Colonic mucosa (tissue), 4 donors: Measurements from ENCODE around the gene PIAS4. TPM values are rescaled to one million over a fixed set of nuclear protein-coding genes. Genes with fewer than 3 reads are reported as not detected.
A peak's percentile ranks its signal among the peaks of the same experiment; 100 is the strongest.

Experiments used
- DNase-seq: peaks from one replicate; pipeline ENCODE4 v3.0.0-alpha.2; 2020
- H3K27ac ChIP-seq: fragments of 200-600 bp; one replicate; pipeline ENCODE4 v1.8.0; 2021
- H3K27me3 ChIP-seq: fragments of 200-600 bp; one replicate; pipeline ENCODE4 v1.8.0; 2021
- H3K36me3 ChIP-seq: fragments of 200-600 bp; one replicate; pipeline ENCODE4 v1.8.0; 2021
- H3K4me1 ChIP-seq: fragments of 200-600 bp; one replicate; pipeline ENCODE4 v1.8.0; 2021; ENCODE audit warnings: mild to moderate bottlenecking
- H3K4me3 ChIP-seq: fragments of 200-600 bp; one replicate; pipeline ENCODE4 v1.8.0; 2021
- H3K9ac ChIP-seq, 2 donors: one replicate each; pipeline ENCODE4 v1.7.0; 2013; ENCODE audit warnings: control low read depth in 2 of 2, low read depth in 2 of 2, low read length in 2 of 2
- H3K9me3 ChIP-seq: fragments of 200-600 bp; one replicate; pipeline ENCODE4 v1.8.0; 2021
- CTCF ChIP-seq: fragments of 200-600 bp; IDR thresholded peaks from one replicate; pipeline ENCODE4 v1.8.0; 2022; ENCODE audit warnings: antibody characterized with exemption, mild to moderate bottlenecking
- intact Hi-C: fragments of 100-400 bp; cut with DNase I; formaldehyde crosslinking; loops from one replicate; pipeline ENCODE4 v1.14.1; 2022
- total RNA-seq, 2 donors: library from RNA; stranded (reverse); fragmentation: NEBNext Ultra II Directional in 1 of 2; extraction: Animal tissue kit (Norgen Biotek cat#: 25700) in 1 of 2; gene quantifications; one replicate each; pipeline ENCODE4 v1.2.1, GENCODE V29; 2021
- donor health status: healthy.
- donor health status: DM: no; HTN: no; CAD: no.
- donor health status: DM: no; HTN: no; CAD: no.

PIAS4 gene
- total RNA-seq, 2 donors from 2014 or later: 29.9 to 31.5 TPM

GRCh38 chr19:4077800-4078684 is 70.5 kb downstream of the PIAS4 start:
- DNase-seq: peak; percentile 81
- Histone ChIP-seq H3K36me3 (no peaks in the 10 kb centered on the region), H3K9ac (peak overlapping the region; percentile 73 to 79), H3K27ac (peak overlapping the region; percentile 89), H3K4me3 (peak overlapping the region; percentile 19), H3K4me1 (peaks cover 11% of the 10 kb centered on the region), H3K27me3 (no peaks in the 10 kb centered on the region), H3K9me3 (no peaks in the 10 kb centered on the region)
- no peak for TF ChIP-seq CTCF
- intact Hi-C loops: no loop called here

GRCh38 chr19:4080473-4080872 is 72.9 kb downstream of the PIAS4 start:
- Histone ChIP-seq H3K4me1 (peaks cover 26% of the 10 kb centered on the region), H3K9ac (no peak overlapping the region), H3K27ac (no peak overlapping the region), H3K36me3 (no peaks in the 10 kb centered on the region), H3K27me3 (no peaks in the 10 kb centered on the region), H3K4me3 (no peak overlapping the region), H3K9me3 (no peaks in the 10 kb centered on the region)
- TF ChIP-seq CTCF: no peak
- no peak for DNase-seq
- intact Hi-C loops: no loop called here

GRCh38 chr19:4081441-4082129 is 74.0 kb downstream of the PIAS4 start:
- TF ChIP-seq CTCF: no peak
- Histone ChIP-seq H3K9ac (no peak overlapping the region), H3K9me3 (no peaks in the 10 kb centered on the region), H3K4me1 (peaks cover 35% of the 10 kb centered on the region), H3K4me3 (no peak overlapping the region), H3K36me3 (no peaks in the 10 kb centered on the region), H3K27me3 (no peaks in the 10 kb centered on the region), H3K27ac (no peak overlapping the region)
- peak; percentile 54 for DNase-seq
- intact Hi-C loops: no loop called here

- Histone ChIP-seq H3K9ac (no peak overlapping the region), H3K27ac (no peak overlapping the region), H3K27me3 (no peaks in the 10 kb centered on the region), H3K4me1 (peaks cover 37% of the 10 kb centered on the region), H3K36me3 (no peaks in the 10 kb centered on the region), H3K9me3 (no peaks in the 10 kb centered on the region), H3K4me3 (no peak overlapping the region)
- no peak for TF ChIP-seq CTCF
- intact Hi-C loops: no loop called here
- DNase-seq: no peak
Measured at GRCh38 chr19:4082172-4082571, 74.6 kb downstream of the PIAS4 start.

GRCh38 chr19:4083677-4084546 is 76.4 kb downstream of the PIAS4 start:
- Histone ChIP-seq H3K27me3 (no peaks in the 10 kb centered on the region), H3K4me1 (peaks cover 28% of the 10 kb centered on the region), H3K36me3 (no peaks in the 10 kb centered on the region), H3K27ac (peak overlapping the region; percentile 77), H3K4me3 (no peak overlapping the region), H3K9ac (peak overlapping the region; percentile 70 to 73), H3K9me3 (no peaks in the 10 kb centered on the region)
- intact Hi-C loops: no loop called here
- DNase-seq: peak; percentile 73
- TF ChIP-seq CTCF: no peak
